HepG2 (cell line): ENCODE data around the gene MTRF1. TPM values are rescaled to one million over a fixed set of nuclear protein-coding genes. Genes with fewer than 3 reads are reported as not detected.

Experiments used
- CHD2 ChIP-seq: IDR thresholded peaks from 2 replicates; pipeline ENCODE4 v1.6.1; 2011; ENCODE audit warnings: low read depth, low read length, improper control_type of control experiment
- EZH2 ChIP-seq: conservative IDR thresholded peaks from 2 replicates; pipeline ENCODE4 v1.6.1; 2012; ENCODE audit warnings: mild to moderate bottlenecking, low read depth, low read length, moderate library complexity
- HES4 ChIP-seq: sonication (generic); formaldehyde crosslinking; IDR thresholded peaks from 2 replicates; pipeline ENCODE4 v1.9.0; 2021; ENCODE audit warnings: mild to moderate bottlenecking, missing genetic modification reagents, borderline replicate concordance
- JUN ChIP-seq: sonication (generic); formaldehyde crosslinking; IDR thresholded peaks from 2 replicates; pipeline ENCODE4 v1.4.0; 2020; ENCODE audit warnings: mild to moderate bottlenecking, missing genetic modification reagents
- NCOA5 ChIP-seq: sonication (generic); formaldehyde crosslinking; IDR thresholded peaks from 2 replicates; pipeline ENCODE4 v1.4.0; 2020; ENCODE audit warnings: missing genetic modification reagents
- SMARCC2 ChIP-seq: fragments of 450-650 bp; IDR thresholded peaks from 2 replicates; pipeline ENCODE4 v1.6.1; 2017; ENCODE audit warnings: antibody characterized with exemption, mild to moderate bottlenecking
- SOX13 ChIP-seq, 3 experiments: fragments of 450-650 bp in 1 of 3; sonication (generic) in 1 of 3; formaldehyde crosslinking in 1 of 3; IDR thresholded peaks in 2 of 3; conservative IDR thresholded peaks in 1 of 3; 2 replicates each; pipeline versions ENCODE4 v1.5.0 to v1.6.1; 2016 to 2020; ENCODE audit warnings: antibody characterized with exemption in 1 of 3, mild to moderate bottlenecking in 1 of 3, missing compliant biosample characterization in 1 of 3, missing genetic modification reagents in 1 of 3, moderate library complexity in 1 of 3
- SP1 ChIP-seq, 2 experiments: fragments of 450-650 bp in 1 of 2; sonication (generic) in 1 of 2; formaldehyde crosslinking in 1 of 2; IDR thresholded peaks; 2 replicates each; pipeline versions ENCODE4 v1.4.0 to v1.6.1; 2016 to 2020; ENCODE audit warnings: missing genetic modification reagents in 1 of 2
- TBX3 ChIP-seq: fragments of 450-650 bp; IDR thresholded peaks from 2 replicates; pipeline ENCODE4 v1.6.1; 2017; ENCODE audit warnings: antibody characterized with exemption, mild to moderate bottlenecking, inconsistent platforms, borderline replicate concordance
- TCF7L2 ChIP-seq: IDR thresholded peaks from 2 replicates; pipeline ENCODE4 v1.6.1; 2011; ENCODE audit warnings: mild to moderate bottlenecking, low read depth, low read length, moderate library complexity
- TRAFD1 ChIP-seq: sonication (generic); formaldehyde crosslinking; IDR thresholded peaks from 2 replicates; pipeline ENCODE4 v1.5.1; 2020; ENCODE audit warnings: missing genetic modification reagents, mild to moderate bottlenecking, borderline replicate concordance
- ZMAT3 ChIP-seq: sonication (generic); formaldehyde crosslinking; conservative IDR thresholded peaks from 2 replicates; pipeline ENCODE4 v1.7.0; 2021; ENCODE audit warnings: missing genetic modification reagents
- ZNF121 ChIP-seq: sonication (generic); formaldehyde crosslinking; IDR thresholded peaks from 2 replicates; pipeline ENCODE4 v1.5.0; 2020; ENCODE audit warnings: mild to moderate bottlenecking, missing genetic modification reagents
- ZNF136 ChIP-seq: sonication (generic); formaldehyde crosslinking; IDR thresholded peaks from 2 replicates; pipeline ENCODE4 v1.8.1; 2022; ENCODE audit warnings: low read depth, mild to moderate bottlenecking, moderate library complexity, missing genetic modification reagents
- ZNF3 ChIP-seq: IDR thresholded peaks from 2 replicates; pipeline ENCODE4 v1.7.0; 2017; ENCODE audit warnings: inconsistent platforms
- ZNF589 ChIP-seq: sonication (generic); formaldehyde crosslinking; conservative IDR thresholded peaks from 2 replicates; pipeline ENCODE4 v1.8.0; 2022; ENCODE audit warnings: mild to moderate bottlenecking, moderate library complexity, missing genetic modification reagents
- ZNF644 ChIP-seq: IDR thresholded peaks from 2 replicates; pipeline ENCODE4 v1.6.1; 2016; ENCODE audit warnings: low read depth
- ZNF784 ChIP-seq: sonication (generic); formaldehyde crosslinking; IDR thresholded peaks from 2 replicates; pipeline ENCODE4 v1.5.1; 2020; ENCODE audit warnings: missing genetic modification reagents, mild to moderate bottlenecking, borderline replicate concordance
- ZSCAN5A ChIP-seq: sonication (generic); formaldehyde crosslinking; IDR thresholded peaks from 2 replicates; pipeline ENCODE4 v1.8.0; 2022; ENCODE audit warnings: mild to moderate bottlenecking, missing genetic modification reagents, borderline replicate concordance
- polyA plus RNA-seq, 8 experiments: library from polyadenylated mRNA; depleted of rRNA in 3 of 8; stranded (reverse) in 7 of 8; unstranded in 1 of 8; fragments of >200 nt; fragmentation: Illumina TruSeq in 4 of 8; extraction: Trizol in 4 of 8; gene quantifications; 2 replicates each; pipeline versions ENCODE4 v1.2.1 to v1.2.3, GENCODE V29; 2011 to 2016; ENCODE audit warnings: low read depth in 4 of 8, missing spikeins in 1 of 8, mixed read lengths in 1 of 8; ENCODE audit not compliant: insufficient read depth in 1 of 8
- total RNA-seq, 5 experiments: library from RNA; depleted of rRNA; stranded (reverse); fragments of >200 nt; fragmentation: Illumina TruSeq; extraction: Trizol; gene quantifications; 2 replicates each; pipeline ENCODE4 v1.2.3, GENCODE V29; 2016; ENCODE audit warnings: low read depth in 1 of 5
- TF ChIP-seq, protein P1 (sequence below): sonication (generic); formaldehyde crosslinking; IDR thresholded peaks from 2 replicates; pipeline ENCODE4 v1.4.0; 2020; ENCODE audit warnings: missing genetic modification reagents, mild to moderate bottlenecking, borderline replicate concordance

MTRF1 gene
- total and polyA plus RNA-seq, 2 of the 13 experiments (the other 11 are each of a cell fraction or from before 2014, with no cell fraction given), result 21.6 to 27.2 TPM

GRCh38 chr13:41289463-41289881 is 26.1 kb upstream of the MTRF1 start (continued):
- TF ChIP-seq JUN (0 out of 2 replicates have a peak, but pooled peaks have one; percentile 35), EZH2 (no peak), TRAFD1 (no peak), SOX13 (IDR thresholded peaks at IDR 0.05) (no peak), SOX13 (CRISPR knock-in tag; conservative IDR thresholded peaks at IDR 0.05 in 1 of 2, IDR thresholded peaks at IDR 0.05 in 1 of 2) (peak in 1 of 2 experiments; percentile 84; a peak in 2 of 4 replicates), CHD2 (no peak), TBX3 (peak; percentile 91), SMARCC2 (no peak), ZNF784 (CRISPR knock-in tag) (no peak), ZSCAN5A (CRISPR knock-in tag) (no peak), NCOA5 (CRISPR knock-in tag) (no peak), HES4 (CRISPR knock-in tag) (0 out of 2 replicates have a peak, but pooled peaks have one; percentile 47), SP1 (IDR thresholded peaks at IDR 0.05) (no peak), SP1 (CRISPR knock-in tag; IDR thresholded peaks at IDR 0.05) (no peak), ZNF644 (CRISPR knock-in tag) (peak; percentile 80), ZNF589 (CRISPR knock-in tag) (no peak), ZNF136 (CRISPR knock-in tag) (0 out of 2 replicates have a peak, but pooled peaks have one; percentile 63), TCF7L2 (no peak), ZNF3 (CRISPR knock-in tag) (no peak), ZNF121 (CRISPR knock-in tag) (peak; percentile 54; the same call in 1 of the 2 replicates), ZMAT3 (no peak)
- TF ChIP-seq, protein P1, sequence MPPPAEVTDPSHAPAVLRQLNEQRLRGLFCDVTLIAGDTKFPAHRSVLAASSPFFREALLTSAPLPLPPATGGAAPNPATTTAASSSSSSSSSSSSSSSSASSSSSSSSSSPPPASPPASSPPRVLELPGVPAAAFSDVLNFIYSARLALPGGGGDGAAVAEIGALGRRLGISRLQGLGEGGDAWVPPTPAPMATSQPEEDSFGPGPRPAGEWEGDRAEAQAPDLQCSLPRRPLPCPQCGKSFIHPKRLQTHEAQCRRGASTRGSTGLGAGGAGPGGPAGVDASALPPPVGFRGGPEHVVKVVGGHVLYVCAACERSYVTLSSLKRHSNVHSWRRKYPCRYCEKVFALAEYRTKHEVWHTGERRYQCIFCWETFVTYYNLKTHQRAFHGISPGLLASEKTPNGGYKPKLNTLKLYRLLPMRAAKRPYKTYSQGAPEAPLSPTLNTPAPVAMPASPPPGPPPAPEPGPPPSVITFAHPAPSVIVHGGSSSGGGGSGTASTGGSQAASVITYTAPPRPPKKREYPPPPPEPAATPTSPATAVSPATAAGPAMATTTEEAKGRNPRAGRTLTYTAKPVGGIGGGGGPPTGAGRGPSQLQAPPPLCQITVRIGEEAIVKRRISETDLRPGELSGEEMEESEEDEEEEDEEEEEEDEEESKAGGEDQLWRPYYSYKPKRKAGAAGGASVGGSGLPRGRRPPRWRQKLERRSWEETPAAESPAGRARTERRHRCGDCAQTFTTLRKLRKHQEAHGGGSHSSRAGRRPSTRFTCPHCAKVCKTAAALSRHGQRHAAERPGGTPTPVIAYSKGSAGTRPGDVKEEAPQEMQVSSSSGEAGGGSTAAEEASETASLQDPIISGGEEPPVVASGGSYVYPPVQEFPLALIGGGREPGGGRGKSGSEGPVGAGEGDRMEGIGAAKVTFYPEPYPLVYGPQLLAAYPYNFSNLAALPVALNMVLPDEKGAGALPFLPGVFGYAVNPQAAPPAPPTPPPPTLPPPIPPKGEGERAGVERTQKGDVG (CRISPR knock-in tag), result 0 out of 2 replicates have a peak, but pooled peaks have one; percentile 50
